Panc1 (cell line): ENCODE data around the gene GABRG3.

Experiments
- CTCF ChIP-seq: fragments of 450-650 bp; IDR thresholded peaks from 2 replicates; pipeline ENCODE4 v1.5.1; 2017; ENCODE audit warnings: mild to moderate bottlenecking
- POLR2AphosphoS5 ChIP-seq: IDR thresholded peaks from 2 replicates; pipeline ENCODE4 v1.6.1; 2012; ENCODE audit warnings: mild to moderate bottlenecking, low read depth, low read length, moderate library complexity

GRCh38 chr15:27249046-27249759 lies 278.2 kb downstream of the GABRG3 start:
- TF ChIP-seq CTCF = no peak
- no peak for TF ChIP-seq POLR2AphosphoS5
